IgD-negative memory B cell (primary cell): ENCODE measurements around the gene SLC41A3. TPM values are rescaled to one million over a fixed set of nuclear protein-coding genes. Genes with fewer than 3 reads are reported as not detected.
A peak's percentile ranks its signal among the peaks of the same experiment; 100 is the strongest.
"Not testable (repeated sequence)": the region's sequence is repeated elsewhere in the genome, so short reads cannot be mapped to it uniquely, and the experiment has no call there.

Experiments
- H3K27ac Mint-ChIP-seq, 3 donors: one replicate each; pipeline ENCODE4 v1.8.0; 2020 to 2022; ENCODE audit warnings: mild to moderate bottlenecking in 3 of 3, mixed read lengths in 3 of 3, moderate library complexity in 1 of 3
- H3K27me3 Mint-ChIP-seq: one replicate; pipeline ENCODE4 v1.8.0; 2021; ENCODE audit warnings: mixed read lengths
- H3K36me3 Mint-ChIP-seq: one replicate; pipeline ENCODE4 v1.8.0; 2020; ENCODE audit warnings: mild to moderate bottlenecking, mixed read lengths
- H3K4me1 Mint-ChIP-seq, 3 donors: one replicate each; pipeline ENCODE4 v1.8.0; 2020 to 2022; ENCODE audit warnings: mixed read lengths in 3 of 3, mild to moderate bottlenecking in 1 of 3
- H3K4me3 Mint-ChIP-seq, 4 donors: one replicate each; pipeline ENCODE4 v1.8.0; 2020 to 2022; ENCODE audit warnings: mild to moderate bottlenecking in 4 of 4, mixed read lengths in 4 of 4, moderate library complexity in 3 of 4
- H3K9me3 Mint-ChIP-seq, 3 donors: one replicate each; pipeline ENCODE4 v1.8.0; 2020 to 2021; ENCODE audit warnings: mixed read lengths in 3 of 3, mild to moderate bottlenecking in 1 of 3
- polyA plus RNA-seq: library from polyadenylated mRNA; unstranded; fragments of 300-500 nt; fragmentation: Illumina TruSeq; gene quantifications from one replicate; pipeline ENCODE4 v1.2.3, GENCODE V29; 2021

SLC41A3 gene
- polyA plus RNA-seq, 1 donor from 2014 or later = 18.1 TPM

DNA sequence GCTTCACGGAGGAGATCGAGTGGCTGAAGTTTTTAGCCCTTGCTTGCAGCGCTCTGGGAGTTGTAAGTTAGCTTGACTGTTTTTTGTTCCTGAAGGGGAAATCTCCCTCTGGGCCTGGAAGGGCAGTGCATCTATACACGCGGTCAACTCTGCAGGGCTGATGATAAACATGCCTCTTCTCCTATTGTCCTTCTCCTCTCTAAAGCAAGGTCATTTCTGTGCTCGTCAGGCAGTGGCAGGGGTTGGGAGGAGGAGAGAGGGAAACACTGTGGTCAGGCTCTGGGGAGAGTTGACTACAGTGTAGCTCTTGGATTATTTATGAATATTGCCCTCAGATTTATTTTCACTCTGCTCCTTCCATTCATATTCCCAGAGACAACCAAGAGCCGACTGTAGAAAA, 106.8 kb downstream of the SLC41A3 start:
- H3K9me3 Mint-ChIP-seq, H3K27me3 Mint-ChIP-seq, H3K4me1 Mint-ChIP-seq, H3K27ac Mint-ChIP-seq, H3K36me3 Mint-ChIP-seq: not testable (repeated sequence)
- peak overlapping the region in 1 of 4 donors; percentile 9 for H3K4me3 Mint-ChIP-seq

DNA sequence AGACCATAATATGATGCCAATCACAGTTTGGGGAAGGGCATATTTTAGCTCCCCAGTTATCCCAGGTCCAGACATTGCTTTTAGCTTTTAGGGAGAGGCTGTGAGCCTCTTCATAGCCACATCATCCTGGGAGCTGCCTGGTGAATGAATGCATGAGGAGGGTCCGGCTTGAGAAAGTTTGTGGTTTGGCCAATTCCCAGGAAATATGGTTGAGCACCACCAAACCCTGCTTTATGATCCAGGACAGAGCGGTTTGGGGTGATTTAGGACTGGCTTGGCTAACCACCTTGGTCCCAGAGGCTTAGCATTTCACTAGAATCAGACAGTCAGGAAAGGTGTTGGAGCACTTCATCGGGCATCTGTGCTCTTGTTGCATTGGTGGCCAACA, 107.9 kb downstream of the SLC41A3 start:
- not testable (repeated sequence) for H3K27ac Mint-ChIP-seq, H3K9me3 Mint-ChIP-seq, H3K4me3 Mint-ChIP-seq, H3K27me3 Mint-ChIP-seq, H3K36me3 Mint-ChIP-seq, H3K4me1 Mint-ChIP-seq

DNA sequence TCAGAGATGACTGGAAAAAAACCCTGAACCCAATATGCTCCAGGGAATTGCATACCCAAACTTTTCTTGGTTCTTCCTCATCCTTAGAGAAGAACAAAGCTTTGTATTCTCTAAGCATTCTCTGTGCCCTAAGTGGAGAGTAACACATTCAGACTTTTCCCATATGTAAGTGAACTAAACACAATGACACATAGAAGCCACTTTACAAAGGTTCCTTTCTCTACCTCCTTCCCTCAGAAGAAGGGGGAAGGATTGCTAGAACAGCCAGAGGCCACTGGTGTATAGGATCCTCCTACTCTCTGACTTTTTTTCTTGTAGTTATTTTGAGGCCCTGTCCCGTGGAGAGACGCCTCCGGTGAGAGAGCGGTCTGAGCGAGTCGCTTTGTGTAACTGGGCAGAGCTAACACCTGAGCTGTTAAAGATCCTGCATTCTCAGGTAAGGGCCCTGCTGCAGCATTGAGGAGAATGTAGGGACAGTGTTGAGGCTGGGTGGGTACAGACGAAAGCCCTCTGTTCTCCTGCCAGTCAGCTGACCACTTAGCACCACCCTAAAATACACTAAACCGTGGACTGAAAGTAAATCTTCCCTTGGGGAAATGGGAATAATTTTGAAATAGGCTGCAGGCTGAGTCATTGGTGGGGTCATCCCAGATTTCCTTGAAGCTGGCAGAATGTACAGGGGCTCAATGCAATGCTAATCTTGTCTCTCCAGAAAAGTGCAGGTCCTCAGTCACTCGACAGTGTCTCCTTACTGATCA, 108.5 kb downstream of the SLC41A3 start:
- not testable (repeated sequence) for H3K27me3 Mint-ChIP-seq, H3K9me3 Mint-ChIP-seq, H3K36me3 Mint-ChIP-seq, H3K27ac Mint-ChIP-seq, H3K4me3 Mint-ChIP-seq, H3K4me1 Mint-ChIP-seq

DNA sequence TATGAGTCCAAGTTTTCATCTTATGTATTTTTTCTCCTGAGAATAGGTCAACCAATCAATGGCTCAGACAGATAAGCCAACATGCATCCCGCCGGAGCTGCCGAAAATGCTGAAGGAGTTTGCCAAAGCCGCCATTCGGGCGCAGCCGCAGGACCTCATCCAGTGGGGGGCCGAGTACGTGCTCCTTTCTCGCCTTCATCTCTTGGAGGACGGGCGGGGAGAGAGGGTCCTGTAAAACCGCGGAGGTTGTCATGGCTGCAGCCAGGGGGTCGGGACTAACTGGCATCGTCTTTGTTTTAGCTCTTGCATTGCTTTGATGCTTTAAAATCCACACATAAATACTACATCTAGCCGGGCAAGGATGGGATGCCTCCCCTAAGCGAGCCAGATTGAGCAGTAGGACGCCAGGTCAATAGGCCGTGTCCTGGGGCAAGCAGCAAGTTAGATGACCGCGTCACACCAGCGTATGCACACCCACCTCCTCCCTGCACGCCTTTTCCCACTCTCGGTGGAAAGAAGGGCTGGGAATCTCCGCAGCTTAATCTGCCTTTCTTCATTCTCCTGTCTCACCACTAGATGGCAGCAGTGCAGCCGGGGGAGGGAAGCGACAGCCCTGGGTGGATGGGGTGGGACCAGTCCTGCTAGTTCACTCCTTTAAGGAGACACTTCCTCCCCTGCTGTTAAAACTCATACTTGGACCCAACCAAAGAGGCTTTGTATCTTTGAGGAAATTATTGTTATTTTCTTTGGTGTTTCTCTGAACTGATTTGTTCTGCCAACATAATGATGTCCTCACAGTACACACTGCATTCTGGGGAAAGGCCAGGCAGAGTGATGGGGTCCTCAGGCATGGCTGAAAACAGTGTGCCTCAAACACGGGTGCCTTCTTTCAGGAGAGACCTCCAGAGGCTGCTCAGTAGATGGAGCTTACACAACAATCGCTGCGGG, 111.7 kb downstream of the SLC41A3 start:
- H3K36me3 Mint-ChIP-seq, H3K9me3 Mint-ChIP-seq, H3K27ac Mint-ChIP-seq, H3K4me1 Mint-ChIP-seq: not testable (repeated sequence)
- Mint-ChIP-seq H3K27me3 (peaks cover 14% of the 10 kb centered on the region), H3K4me3 (peak overlapping the region in 3 of 4 donors; percentile 39 to 77 (median 57))

DNA sequence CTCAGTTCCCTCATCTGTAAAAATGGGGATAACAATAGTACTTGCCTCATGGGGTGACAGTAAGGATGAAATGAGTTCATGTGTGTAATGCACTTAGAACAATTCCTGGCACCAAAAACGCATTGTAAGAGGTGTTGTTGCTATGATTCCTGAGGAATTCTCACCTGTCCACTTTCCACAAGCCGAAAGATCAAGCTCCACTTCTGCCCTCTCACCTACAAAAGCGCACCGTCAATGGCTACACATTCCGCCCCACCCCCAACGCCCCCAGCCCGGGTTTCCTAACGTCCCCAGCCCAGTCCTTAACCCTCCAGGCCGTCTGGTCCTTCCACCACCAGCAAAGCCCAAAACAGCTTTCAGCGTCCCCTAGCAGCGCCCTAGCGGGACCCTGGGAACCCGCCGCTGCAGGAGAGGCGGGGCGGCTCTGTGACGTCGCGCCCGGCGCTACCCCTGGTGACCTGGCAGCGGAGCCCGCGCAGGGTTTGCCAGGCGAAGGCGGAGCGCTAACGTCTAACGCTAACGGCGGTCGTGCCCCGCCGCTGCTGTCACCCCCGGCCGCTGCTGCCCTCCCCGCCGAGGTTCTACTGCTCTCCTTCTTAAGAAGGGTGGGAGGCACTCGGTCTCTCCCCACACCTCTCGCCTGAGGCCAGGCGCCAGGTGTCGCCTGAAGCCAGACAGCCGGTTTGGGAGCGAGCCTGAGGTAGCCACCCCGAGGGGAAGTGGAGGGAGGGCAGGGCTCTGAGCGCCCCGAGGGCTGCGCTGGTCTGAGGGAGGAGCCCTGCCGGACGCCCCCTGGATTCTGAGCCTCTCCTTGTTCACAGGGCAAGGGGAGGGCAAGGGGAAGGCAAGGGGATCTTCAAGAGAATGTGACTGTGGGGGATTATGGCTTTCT, 115.0 kb downstream of the SLC41A3 start, which contains the start of gene ROPN1B:
Gene ROPN1B (plus strand): TSS at position 478 of the 892 bp plus-strand sequence. CDS start 2,877 bp downstream, outside the sequence.
- peaks cover 14% of the 10 kb centered on the region for H3K27me3 Mint-ChIP-seq
- H3K4me1 Mint-ChIP-seq, H3K27ac Mint-ChIP-seq, H3K9me3 Mint-ChIP-seq, H3K36me3 Mint-ChIP-seq: not testable (repeated sequence)
- peak within 1 kb of the TSS in 3 of 4 donors; percentile 63 to 86 (median 73) for H3K4me3 Mint-ChIP-seq

DNA sequence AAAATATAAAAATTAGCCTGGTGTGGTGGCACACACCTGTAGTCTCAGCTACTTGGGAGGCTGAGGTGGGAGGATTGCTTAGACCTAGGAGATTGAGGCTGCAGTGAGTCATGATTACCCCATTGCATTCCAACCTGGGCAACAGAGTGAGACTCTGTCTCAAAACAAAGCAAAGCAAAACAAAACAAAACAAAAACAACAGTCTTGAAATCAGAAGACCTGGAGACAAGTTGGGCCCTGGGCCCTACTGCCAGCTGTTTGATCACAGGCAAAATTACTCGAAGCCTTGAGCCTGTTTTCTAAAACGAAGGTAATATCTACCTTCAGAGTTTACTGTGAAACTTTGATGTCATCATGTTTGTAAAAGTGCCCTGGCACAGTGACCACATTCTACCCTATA, 115.8 kb downstream of the SLC41A3 start:
- not testable (repeated sequence) for H3K4me1 Mint-ChIP-seq, H3K4me3 Mint-ChIP-seq, H3K9me3 Mint-ChIP-seq, H3K27ac Mint-ChIP-seq, H3K36me3 Mint-ChIP-seq
- H3K27me3 Mint-ChIP-seq = peaks cover 14% of the 10 kb centered on the region

DNA sequence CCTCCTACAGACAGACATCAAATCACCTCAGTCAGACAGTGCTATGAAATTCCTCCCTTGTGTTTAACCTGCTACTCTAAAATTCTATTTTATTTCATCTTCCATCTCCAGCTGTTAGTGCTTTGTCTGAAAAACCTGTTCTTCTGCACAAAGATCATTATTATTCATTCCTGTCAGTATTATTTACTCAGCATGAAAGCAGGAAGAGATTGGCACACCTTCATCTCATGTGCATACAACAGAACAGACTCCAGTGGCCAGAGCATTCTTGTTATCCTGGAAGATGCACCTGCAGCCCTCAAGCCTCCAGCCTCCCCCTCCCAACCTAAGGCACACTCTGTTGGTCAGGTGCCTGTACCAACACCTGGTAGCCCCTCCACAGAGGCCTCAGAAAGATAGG, 116.8 kb downstream of the SLC41A3 start:
- H3K36me3 Mint-ChIP-seq = no peaks in the 10 kb centered on the region
- H3K9me3 Mint-ChIP-seq = no peaks in the 10 kb centered on the region
- H3K4me1 Mint-ChIP-seq = peaks cover 0 to 6% (median 3%) of the 10 kb centered on the region in 3 donors
- no peak overlapping the region for H3K4me3 Mint-ChIP-seq
- H3K27ac Mint-ChIP-seq = no peak overlapping the region
- H3K27me3 Mint-ChIP-seq = peaks cover 11% of the 10 kb centered on the region

DNA sequence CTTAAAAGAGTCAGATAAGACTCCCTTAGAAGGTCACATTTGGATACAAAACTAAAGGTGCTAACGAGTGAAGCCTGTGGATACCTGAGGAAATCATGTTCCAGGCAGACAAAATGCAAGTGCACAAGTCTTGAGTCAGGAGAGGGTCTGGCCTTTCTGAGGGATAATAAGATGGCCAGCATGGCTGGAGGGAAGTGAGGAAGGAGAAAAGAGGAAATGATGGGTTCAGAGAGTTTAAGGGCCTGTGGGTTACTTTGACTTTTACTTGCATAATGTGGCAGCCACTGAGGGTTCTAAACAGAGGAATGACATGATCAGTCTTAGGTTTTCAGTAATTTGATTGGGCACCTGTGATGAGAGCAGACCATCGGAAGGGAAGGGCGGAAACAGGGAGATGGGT, 118.4 kb downstream of the SLC41A3 start:
- Mint-ChIP-seq H3K4me3 (no peak overlapping the region), H3K4me1 (no peaks in the 10 kb centered on the region), H3K9me3 (no peaks in the 10 kb centered on the region), H3K36me3 (no peaks in the 10 kb centered on the region), H3K27me3 (peaks cover 6% of the 10 kb centered on the region), H3K27ac (no peak overlapping the region)

DNA sequence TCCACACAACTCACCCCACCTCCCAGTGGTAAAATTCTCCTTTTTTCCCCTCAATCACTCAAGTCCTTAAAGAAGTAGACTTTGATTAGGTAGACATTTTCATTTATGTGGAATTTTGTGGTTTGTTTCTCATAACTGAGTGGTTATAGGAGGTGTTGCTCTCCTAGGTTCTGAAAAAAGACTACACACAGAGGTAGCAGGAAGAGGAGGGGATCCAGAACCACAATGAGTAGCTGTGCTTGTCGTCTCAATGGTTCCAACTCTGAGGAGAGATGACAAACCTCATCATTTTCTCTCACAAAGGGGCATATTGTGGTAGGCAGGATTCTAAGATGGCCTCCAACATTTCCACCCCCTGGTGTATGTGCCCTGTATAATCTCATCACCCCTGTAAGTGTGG, 120.1 kb downstream of the SLC41A3 start:
- not testable (repeated sequence) for H3K9me3 Mint-ChIP-seq, H3K36me3 Mint-ChIP-seq, H3K4me1 Mint-ChIP-seq, H3K27ac Mint-ChIP-seq, H3K27me3 Mint-ChIP-seq, H3K4me3 Mint-ChIP-seq

DNA sequence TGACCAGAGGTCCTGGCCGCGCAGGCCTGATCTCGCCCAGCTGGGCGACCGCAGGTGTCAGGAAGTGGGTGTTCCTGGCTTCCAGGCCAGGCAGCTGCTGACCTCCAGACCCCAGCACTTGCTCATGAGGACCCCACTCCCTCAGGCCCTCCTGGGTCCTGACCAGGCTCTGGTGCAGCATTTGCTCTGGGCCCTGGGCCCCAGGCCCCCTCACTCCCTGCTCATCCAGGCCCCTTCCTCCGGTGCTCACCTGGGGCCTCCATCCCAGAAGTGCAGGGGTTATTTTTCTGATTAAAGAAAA, 122.7 kb downstream of the SLC41A3 start:
- Mint-ChIP-seq H3K36me3 (peaks cover 3% of the 10 kb centered on the region), H3K4me1 (no peaks in the 10 kb centered on the region), H3K4me3 (no peak overlapping the region), H3K9me3 (peaks cover 0 to 4% (median 0%) of the 10 kb centered on the region in 3 donors), H3K27me3 (peaks cover 9% of the 10 kb centered on the region), H3K27ac (no peak overlapping the region)

DNA sequence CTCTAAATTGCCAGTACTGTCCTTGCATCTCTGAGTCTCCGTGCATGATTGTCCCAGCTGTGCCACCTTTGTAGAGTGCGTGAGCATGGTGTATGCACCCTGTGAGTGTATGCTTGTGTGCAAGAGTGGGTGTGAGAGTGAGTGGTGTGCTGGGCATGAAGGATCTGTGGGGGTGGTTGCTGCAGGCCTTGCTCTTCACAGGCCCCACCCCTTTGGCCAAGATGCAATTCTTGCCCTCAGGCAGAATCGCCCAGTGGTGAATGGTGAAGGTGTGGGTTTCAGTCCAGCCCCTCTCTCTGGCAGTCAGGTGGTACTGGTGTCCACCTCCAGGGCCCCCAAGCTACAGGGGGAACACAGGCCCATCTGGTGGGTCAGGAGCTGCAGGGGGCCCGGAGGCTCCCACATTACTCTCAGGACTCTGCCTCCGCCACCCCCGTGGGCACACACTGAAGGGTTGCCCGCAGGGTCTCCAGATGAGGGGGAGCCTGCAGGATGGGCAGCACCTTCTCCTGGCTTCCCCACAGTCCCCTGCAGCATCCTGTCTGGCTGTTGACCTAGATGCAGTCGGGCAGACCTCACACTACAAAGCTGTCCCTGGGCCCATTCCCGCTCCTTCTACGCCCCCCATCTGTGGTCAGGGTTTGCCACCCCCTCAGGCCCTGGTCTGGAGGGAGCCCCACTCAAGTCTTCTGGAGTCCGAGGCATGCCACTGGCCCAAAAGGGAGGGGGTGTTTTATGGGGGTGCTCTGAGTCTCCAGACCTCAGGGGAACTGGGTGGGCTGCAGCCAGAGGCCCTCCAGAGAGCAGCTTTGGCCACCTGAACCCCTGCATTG, 123.3 kb downstream of the SLC41A3 start:
- Mint-ChIP-seq H3K9me3 (peaks cover 0 to 4% (median 0%) of the 10 kb centered on the region in 3 donors), H3K36me3 (peaks cover 3% of the 10 kb centered on the region), H3K27me3 (peaks cover 9% of the 10 kb centered on the region), H3K27ac (no peak overlapping the region), H3K4me3 (no peak overlapping the region), H3K4me1 (no peaks in the 10 kb centered on the region)

DNA sequence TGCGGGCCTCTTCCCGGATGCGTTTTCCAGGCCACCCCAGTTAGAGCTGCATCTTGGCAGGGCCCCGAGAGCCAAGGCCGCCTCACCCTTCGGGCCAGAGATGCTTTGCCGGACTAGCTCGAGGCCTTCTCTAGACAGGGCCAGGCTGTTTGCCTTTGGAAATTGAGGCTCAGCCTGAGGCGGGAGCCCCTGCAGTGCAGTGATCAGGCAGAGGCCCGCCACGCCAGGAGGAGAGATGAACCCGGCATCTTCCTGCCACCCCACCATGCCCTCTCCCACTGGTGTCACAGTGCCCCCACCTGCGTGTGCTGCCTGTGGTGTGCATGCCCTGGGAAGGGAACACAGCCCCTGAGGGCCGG, 123.9 kb downstream of the SLC41A3 start:
- Mint-ChIP-seq H3K4me1 (no peaks in the 10 kb centered on the region), H3K4me3 (no peak overlapping the region), H3K9me3 (peaks cover 0 to 4% (median 0%) of the 10 kb centered on the region in 3 donors), H3K27me3 (peaks cover 9% of the 10 kb centered on the region), H3K27ac (no peak overlapping the region), H3K36me3 (peaks cover 3% of the 10 kb centered on the region)

DNA sequence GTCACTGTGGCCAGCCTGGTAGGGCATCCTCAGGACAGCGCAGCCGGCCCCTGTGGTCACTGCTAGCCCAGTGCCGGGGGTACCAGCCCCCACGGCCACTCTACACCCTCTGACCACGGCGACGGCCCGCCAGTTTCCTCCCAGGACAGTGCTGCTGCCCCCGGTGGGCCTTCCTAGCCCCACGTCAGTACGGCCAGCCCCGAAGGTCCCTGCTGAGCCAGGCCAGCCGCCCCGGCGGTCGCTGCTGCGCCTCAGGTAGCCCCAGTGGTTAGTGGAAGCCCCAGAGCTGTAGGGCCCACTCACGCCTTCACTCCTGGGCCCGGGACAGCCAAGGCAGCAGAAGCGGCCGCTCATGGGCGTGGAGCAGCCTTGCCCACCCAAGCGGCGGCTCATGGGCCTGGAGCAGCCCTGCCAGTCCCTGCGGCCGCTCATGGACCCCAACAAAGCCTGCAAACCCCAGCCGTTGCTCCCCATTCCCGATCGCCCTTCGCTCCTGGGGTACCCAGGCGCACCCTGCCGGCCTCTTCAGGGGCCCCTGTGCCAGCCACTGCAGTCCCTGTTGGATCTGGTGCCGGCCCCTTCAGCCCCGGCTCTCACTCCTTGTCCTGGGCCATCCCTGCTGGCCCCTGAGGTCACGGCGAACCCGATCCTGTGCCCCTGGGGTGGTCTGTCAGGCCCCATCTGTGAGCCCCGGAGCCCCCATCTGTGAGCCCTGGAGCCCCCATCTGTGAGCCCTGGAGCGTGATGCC, 124.4 kb downstream of the SLC41A3 start:
- Mint-ChIP-seq H3K27me3 (peaks cover 9% of the 10 kb centered on the region), H3K27ac (no peak overlapping the region)

More for the DNA sequence above, 124.4 kb downstream of the SLC41A3 start:
- H3K36me3 Mint-ChIP-seq = peaks cover 3% of the 10 kb centered on the region
- H3K9me3 Mint-ChIP-seq = peaks cover 0 to 4% (median 0%) of the 10 kb centered on the region in 3 donors
- H3K4me1 Mint-ChIP-seq = no peaks in the 10 kb centered on the region
- H3K4me3 Mint-ChIP-seq = no peak overlapping the region
